HG03135 (cell line): ENCODE results near the gene TEX38.
A peak's percentile ranks its signal among the peaks of the same experiment; 100 is the strongest.
"Not testable (repeated sequence)": the region's sequence is repeated elsewhere in the genome, so short reads cannot be mapped to it uniquely, and the experiment has no call there.

ENCODE experiments used
- ATAC-seq: cut with Tn5 transposase; IDR thresholded peaks from one replicate; pipeline ENCODE4 v1.9.1; 2021; ENCODE audit warnings: mild to moderate bottlenecking, moderate library complexity; ENCODE audit not compliant: unreplicated experiment

TEX38 gene

GRCh38 chr1:46654698-46655097 is 17.0 kb upstream of the TEX38 start:
- not testable (repeated sequence) for ATAC-seq

DNA sequence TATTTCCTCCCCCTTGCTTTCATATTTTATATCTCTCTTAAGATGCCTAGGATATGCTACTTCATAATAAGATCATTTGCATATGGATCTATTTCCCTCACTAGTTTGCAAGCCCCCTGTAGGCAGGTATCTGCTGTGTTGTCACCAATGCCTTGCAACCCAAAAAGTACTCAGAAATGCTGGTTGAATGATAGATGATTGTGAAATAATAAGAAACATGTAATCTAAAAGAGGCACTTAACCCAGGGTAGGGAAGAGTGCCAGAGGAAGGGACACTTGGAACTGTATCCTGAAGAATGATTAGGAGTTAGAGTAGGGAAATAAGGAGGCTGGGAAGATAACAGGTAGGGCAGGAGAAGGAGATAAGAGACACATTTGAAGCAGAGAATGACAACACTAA is 15.8 kb upstream of the TEX38 start:
- ATAC-seq, result no peak

- no peak for ATAC-seq
Measured at GRCh38 chr1:46656643-46657042, 15.0 kb upstream of the TEX38 start.

GRCh38 chr1:46657775-46658174 is 13.9 kb upstream of the TEX38 start:
- no peak for ATAC-seq

- no peak for ATAC-seq
Measured at GRCh38 chr1:46659307-46659870, 12.3 kb upstream of the TEX38 start.

- peak; percentile 83 for ATAC-seq
Measured at GRCh38 chr1:46660116-46660515, 11.5 kb upstream of the TEX38 start.

- not testable (repeated sequence) for ATAC-seq
Measured at GRCh38 chr1:46662919-46663318, 8.7 kb upstream of the TEX38 start.

DNA sequence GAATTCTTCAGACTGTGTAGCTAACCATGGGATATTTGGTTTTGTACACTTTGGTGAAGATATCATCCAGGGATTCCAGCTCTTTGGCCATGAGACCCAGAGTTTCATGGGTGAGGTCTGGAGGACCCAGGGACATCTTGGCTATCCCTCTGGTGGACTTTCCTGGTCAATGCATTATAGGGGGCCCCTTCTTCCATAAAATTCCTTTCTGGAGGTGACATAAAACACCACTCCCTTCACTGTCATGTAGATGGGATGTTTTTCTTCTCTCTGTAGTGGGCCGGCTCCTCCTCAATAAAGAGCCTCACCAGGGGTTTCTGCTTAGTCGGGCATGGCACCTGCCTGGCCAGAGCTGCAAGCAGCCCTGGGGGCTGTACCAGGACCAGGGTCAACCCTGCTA is 5.7 kb upstream of the TEX38 start:
- ATAC-seq, result no peak

DNA sequence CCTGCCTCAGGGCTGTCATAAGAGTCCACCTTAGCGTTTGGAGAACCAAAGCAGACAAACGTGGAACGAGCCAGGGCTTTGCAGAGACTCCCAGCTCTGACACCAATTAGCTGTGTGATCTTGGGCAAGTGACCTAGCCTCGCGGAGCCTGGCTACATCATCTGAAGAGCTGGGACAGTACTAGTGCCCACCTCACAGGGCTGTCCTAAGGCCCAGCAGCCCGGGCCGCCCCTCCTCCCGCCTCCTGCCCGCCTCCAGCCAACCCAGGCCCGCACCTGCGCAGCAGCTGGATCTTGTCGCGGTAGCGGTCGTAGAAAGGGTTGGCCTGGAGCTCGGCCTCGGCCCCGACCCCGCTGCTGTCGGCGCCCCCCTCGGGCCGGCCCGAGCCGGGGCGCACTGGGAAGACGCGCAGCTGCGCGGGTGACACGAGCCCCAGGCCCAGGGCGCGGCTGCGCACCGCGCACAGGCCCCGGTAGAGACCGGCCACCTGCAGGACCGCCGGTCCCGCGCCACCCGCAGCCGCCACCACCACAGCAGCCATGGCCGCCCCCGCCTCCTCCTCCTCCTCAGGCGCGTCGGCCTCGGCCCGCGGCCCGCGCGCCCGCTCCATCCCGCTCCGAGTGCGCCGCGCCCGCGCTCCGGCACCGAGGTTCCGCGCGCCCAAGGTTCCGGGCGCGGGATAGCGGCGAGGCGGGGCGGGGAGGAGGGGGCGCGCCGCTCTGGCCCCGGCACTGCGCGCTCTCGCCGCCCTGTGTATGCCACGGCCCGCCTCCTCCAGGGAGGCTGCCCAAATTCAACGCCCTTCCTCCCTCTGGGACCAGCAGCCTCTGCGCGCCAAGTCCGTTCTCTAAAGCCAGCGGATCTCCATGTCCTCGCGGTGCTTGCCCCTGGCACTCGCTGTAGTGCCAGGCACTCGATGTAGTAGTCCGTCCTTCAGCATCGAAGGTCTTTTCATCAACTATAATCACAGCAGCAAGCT is 3.6 kb upstream of the TEX38 start, which contains the start of gene ATPAF1:
Gene ATPAF1, minus strand, starts transcription at position 583 of the 979 bp plus-strand sequence. Its CDS starts 42 bp downstream, at position 541.
- peak; percentile 72 for ATAC-seq

DNA sequence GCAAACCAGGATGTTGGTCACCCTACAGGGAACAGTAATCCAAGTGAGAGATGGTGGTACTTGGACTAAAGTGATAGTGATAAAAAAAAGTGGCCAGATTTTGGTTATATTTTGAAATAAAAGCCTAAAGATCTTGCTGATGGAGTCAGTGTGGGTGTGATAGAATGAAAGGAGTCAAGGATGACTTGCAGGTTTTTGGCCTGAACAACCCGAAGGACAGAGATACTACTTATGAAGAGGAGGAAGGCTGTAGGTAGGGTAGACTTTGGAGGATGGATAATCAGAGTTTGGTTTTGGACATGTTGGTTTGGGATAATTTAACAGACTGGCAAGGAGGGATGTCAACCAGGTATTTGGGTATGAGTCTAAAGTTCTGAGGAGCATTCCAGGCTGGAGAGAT is 1.5 kb upstream of the TEX38 start:
- no peak for ATAC-seq

GRCh38 chr1:46672696-46673095 is 1.0 kb downstream of the TEX38 start:
- no peak for ATAC-seq

GRCh38 chr1:46673749-46674182 is 2.1 kb downstream of the TEX38 start:
- ATAC-seq, result no peak

DNA sequence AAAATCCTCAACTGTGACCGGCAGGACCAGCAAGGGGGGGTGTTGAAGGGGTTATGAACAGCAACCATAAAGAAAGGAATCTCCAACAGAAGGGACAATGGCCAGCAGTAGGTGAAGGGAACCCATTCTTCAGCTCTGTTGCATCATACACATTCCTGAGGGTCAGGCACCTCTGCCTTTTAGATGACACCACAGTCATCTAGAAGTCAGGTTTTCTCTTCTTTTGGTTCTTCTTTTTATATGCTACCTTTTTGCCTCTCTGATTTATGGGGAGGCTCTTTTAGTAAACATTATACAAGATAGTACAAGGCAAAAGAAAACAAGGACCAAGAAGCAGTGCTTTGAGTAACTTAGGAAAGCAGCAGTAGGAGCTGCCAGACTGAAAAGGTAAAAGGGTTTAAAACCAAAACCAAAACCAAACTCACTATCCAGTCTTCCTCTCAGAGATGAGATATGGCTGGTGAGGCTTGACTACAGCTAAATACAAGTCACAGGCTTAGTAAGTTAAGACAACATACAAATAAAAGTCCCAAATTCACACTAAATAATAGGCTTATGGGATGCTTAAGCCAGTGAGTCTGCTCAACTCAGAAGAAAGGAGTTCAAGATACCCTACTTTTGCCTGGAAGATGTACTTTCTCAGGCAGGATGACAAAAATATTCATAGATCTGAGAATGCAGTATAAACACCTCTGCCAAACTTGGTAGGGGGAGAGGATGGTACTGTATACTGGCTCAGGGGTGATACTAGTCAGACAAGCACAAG is 4.1 kb downstream of the TEX38 start:
- ATAC-seq, result no peak

DNA sequence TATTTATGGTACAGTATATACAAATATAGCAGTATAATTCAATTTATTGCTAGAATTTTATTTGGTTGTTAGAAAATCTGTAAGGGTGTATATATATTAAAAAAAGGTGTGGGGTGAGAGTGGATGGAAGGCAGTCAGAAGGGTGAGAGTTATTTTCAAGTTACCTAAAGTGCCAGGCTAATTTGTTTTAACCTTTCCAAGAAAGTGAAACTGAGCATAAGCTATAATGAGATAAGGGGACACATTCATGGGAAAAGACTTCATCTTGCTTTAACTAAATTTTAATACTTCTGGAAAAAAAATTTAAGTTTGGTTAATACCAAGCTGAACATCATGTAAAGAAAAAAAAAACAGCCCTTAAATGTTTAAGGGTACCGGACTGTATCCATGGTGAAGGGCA is 4.9 kb downstream of the TEX38 start:
- ATAC-seq, result no peak

DNA sequence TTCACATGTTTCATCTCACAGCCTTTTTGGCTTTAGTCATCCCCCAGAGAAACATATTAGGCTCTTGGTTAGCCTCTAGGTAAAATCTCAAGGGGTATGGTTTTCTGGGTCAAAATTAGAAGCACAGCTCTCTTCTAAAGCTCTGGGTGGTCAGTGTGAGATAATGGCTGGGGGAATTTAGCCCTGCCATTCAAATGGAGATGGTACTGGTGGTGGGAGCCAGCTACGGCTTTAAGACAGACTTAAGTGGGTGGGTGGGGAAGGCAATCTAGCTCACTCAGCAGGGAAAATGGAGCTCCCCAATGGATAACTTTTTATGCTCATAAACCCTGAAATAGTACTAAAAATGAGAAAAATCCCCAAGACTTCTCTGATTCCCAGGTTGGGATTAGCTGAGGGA is 5.7 kb downstream of the TEX38 start:
- ATAC-seq, result no peak

DNA sequence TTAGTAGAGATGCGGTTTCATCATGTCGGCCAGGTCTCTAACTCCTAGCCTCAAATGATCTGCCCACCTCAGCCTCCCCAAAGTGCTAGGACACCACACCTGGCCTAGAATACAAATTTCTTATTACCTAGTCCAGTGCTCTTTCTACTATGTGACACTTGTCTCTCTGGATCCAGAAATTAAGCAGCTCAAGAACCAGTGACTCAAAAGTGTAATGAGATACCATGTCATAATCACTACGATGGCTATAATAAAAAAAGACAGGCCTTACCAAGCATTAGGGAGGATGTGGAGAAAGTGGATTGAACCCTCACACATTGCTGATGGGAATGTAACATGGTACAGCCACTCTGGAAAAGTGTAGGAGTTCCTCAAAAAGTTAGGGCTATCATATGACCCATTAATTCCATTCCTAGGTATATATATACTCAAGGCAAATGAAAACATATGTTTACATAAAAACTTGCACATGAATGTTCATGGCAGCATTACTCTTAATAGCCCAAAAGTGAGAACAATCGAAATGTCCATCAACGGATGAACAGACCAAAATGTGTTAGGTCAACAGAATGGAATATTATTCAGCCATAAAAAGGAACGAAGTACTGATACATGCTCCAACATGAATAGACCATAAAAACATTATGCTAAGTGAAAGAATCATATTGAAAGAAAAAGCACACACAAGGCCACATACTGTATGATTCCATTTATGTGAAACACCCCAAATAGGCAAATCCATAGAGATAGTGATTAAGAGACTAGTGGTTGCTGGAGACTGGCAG is 8.3 kb downstream of the TEX38 start:
- ATAC-seq, result no peak

GRCh38 chr1:46681333-46682034 is 9.8 kb downstream of the TEX38 start:
- ATAC-seq, result no peak

DNA sequence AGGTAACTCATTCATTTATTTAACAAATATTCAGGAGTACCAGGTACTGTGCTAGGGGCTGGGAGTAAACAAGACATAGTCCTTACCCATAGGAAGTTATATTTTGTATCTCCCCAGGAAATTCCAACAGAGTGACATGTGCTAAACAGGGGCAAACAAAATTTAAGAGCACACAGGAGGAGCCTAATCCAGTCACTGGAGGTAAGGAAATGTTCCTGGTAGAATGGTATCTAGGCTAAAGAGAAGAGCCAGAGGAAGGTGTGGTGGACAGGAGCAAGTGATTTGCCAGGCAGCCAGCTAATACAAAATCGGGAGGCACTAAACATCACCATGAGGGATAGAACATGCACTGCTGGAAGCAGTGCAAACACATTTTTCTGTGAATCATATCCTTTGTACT is 10.4 kb downstream of the TEX38 start:
- ATAC-seq, result no peak

- no peak for ATAC-seq
Measured at GRCh38 chr1:46684670-46685069, 13.0 kb downstream of the TEX38 start.

- no peak for ATAC-seq
Measured at GRCh38 chr1:46686255-46686654, 14.6 kb downstream of the TEX38 start.
